B cell (primary cell): Measurements from ENCODE around the gene MINPP1.
"Not testable (repeated sequence)": the region's sequence is repeated elsewhere in the genome, so short reads cannot be mapped to it uniquely, and the experiment has no call there.

Source experiments
- EZH2 ChIP-seq: IDR thresholded peaks from 2 replicates; pipeline ENCODE4 v1.6.1; 2012; ENCODE audit warnings: borderline replicate concordance, low read depth, mild to moderate bottlenecking, moderate library complexity, low read length; ENCODE audit not compliant: insufficient read depth, poor library complexity, severe bottlenecking
- TF ChIP-seq, protein P1 (sequence below): fragments of 200-600 bp; IDR thresholded peaks from one replicate; pipeline ENCODE4 v1.8.0; 2022; ENCODE audit warnings: antibody characterized with exemption, mild to moderate bottlenecking

DNA sequence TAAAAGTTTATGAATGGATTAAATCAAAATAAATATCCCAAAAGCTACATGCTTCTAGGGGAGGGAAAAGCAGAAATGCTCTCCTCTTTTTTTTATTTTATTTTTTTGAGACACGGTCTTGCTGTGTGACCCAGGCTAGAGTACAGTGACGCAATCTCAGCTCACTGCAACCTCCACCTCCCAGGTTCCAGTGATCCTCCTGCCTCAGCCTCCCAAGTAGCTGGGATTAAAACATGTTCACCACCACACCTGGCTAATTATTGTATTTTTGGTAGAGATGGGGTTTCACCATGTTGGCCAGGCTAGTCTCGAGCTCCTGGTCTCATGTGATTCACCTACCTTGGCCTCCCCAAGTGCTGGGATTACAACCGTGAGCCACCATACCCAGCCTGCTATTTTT, 88.2 kb downstream of the MINPP1 start:
- TF ChIP-seq EZH2, result not testable (repeated sequence)
- TF ChIP-seq, protein P1, sequence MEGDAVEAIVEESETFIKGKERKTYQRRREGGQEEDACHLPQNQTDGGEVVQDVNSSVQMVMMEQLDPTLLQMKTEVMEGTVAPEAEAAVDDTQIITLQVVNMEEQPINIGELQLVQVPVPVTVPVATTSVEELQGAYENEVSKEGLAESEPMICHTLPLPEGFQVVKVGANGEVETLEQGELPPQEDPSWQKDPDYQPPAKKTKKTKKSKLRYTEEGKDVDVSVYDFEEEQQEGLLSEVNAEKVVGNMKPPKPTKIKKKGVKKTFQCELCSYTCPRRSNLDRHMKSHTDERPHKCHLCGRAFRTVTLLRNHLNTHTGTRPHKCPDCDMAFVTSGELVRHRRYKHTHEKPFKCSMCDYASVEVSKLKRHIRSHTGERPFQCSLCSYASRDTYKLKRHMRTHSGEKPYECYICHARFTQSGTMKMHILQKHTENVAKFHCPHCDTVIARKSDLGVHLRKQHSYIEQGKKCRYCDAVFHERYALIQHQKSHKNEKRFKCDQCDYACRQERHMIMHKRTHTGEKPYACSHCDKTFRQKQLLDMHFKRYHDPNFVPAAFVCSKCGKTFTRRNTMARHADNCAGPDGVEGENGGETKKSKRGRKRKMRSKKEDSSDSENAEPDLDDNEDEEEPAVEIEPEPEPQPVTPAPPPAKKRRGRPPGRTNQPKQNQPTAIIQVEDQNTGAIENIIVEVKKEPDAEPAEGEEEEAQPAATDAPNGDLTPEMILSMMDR, result not testable (repeated sequence)
